H54 (cell line): ENCODE results near the gene MRPL44.
"Not testable (repeated sequence)": the region's sequence is repeated elsewhere in the genome, so short reads cannot be mapped to it uniquely, and the experiment has no call there.

ENCODE experiments used
- DNase-seq: peaks from one replicate; pipeline ENCODE4 v3.0.0; 2011; ENCODE audit warnings: low spot score, mixed read lengths; ENCODE audit not compliant: insufficient read length
- FAIRE-seq: peaks from 3 replicates; lab custom pipeline; 2011; peaks lifted over from hg19 to GRCh38; lab: Jason Lieb, UNC
- POLR2A ChIP-seq: IDR thresholded peaks from 2 replicates; pipeline ENCODE4 v1.6.1; 2011; ENCODE audit warnings: low read depth, mild to moderate bottlenecking, low read length

MRPL44 gene

GRCh38 chr2:223928113-223929006 lies 28.9 kb upstream of the MRPL44 start:
- no peak for DNase-seq
- TF ChIP-seq POLR2A: no peak
- FAIRE-seq: no peak

- no peak for TF ChIP-seq POLR2A
- DNase-seq (no peak), FAIRE-seq (no peak)
Observed at GRCh38 chr2:223929571-223930102, 27.6 kb upstream of the MRPL44 start.

- no peak for TF ChIP-seq POLR2A
- FAIRE-seq: peak; percentile 74
- no peak for DNase-seq
Observed at GRCh38 chr2:223930103-223930976, 26.9 kb upstream of the MRPL44 start.

- no peak for FAIRE-seq
- no peak for DNase-seq
- TF ChIP-seq POLR2A: no peak
Observed at GRCh38 chr2:223932816-223933800, 24.2 kb upstream of the MRPL44 start.

- no peak for DNase-seq
- FAIRE-seq: no peak
- no peak for TF ChIP-seq POLR2A
Observed at GRCh38 chr2:223934870-223935269, 22.4 kb upstream of the MRPL44 start.

GRCh38 chr2:223935459-223936125 lies 21.7 kb upstream of the MRPL44 start:
- TF ChIP-seq POLR2A: no peak
- DNase-seq (no peak), FAIRE-seq (no peak)

GRCh38 chr2:223936862-223937326 lies 20.4 kb upstream of the MRPL44 start:
- DNase-seq (no peak), FAIRE-seq (no peak)
- no peak for TF ChIP-seq POLR2A

GRCh38 chr2:223937535-223937934 lies 19.7 kb upstream of the MRPL44 start:
- FAIRE-seq (no peak), DNase-seq (no peak)
- TF ChIP-seq POLR2A: no peak

GRCh38 chr2:223939438-223939837 lies 17.8 kb upstream of the MRPL44 start:
- FAIRE-seq, DNase-seq: not testable (repeated sequence)

GRCh38 chr2:223941579-223942277 lies 15.5 kb upstream of the MRPL44 start:
- FAIRE-seq (peak; percentile 70), DNase-seq (peak; percentile 62)

GRCh38 chr2:223943135-223943534 lies 14.1 kb upstream of the MRPL44 start:
- no peak for TF ChIP-seq POLR2A
- FAIRE-seq: no peak
- no peak for DNase-seq

More at GRCh38 chr2:223941579-223942277, 15.5 kb upstream of the MRPL44 start:
- no peak for TF ChIP-seq POLR2A

- no peak for TF ChIP-seq POLR2A
- DNase-seq (peak; percentile 26), FAIRE-seq (no peak)
Observed at GRCh38 chr2:223943561-223944008, 13.7 kb upstream of the MRPL44 start.
